CD8-positive, alpha-beta memory T cell (primary cell): ENCODE data around the gene TUBGCP2. TPM values are rescaled to one million over a fixed set of nuclear protein-coding genes. Genes with fewer than 3 reads are reported as not detected.

Source experiments
- CTCF ChIA-PET: fragments of 350-600 bp; sonication (Branson Sonifier 250); formaldehyde crosslinking; loops from one replicate; lab custom pipeline; 2021; ENCODE audit warnings: antibody characterized with exemption; lab: Charles Lee
- POLR2A ChIA-PET: fragments of 350-600 bp; sonication (Branson Sonifier 250); formaldehyde crosslinking; loops from one replicate; lab custom pipeline; 2021; ENCODE audit warnings: antibody characterized with exemption; lab: Charles Lee
- DNase-seq, 5 donors: peaks; one replicate each; pipeline versions ENCODE4 v3.0.0 to v3.0.0-alpha.2; 2020 to 2022; ENCODE audit warnings: mixed read lengths in 1 of 5
- H3K27ac ChIP-seq: one replicate; pipeline ENCODE4 v1.7.0; 2013; ENCODE audit warnings: low read depth, mild to moderate bottlenecking, low read length, moderate library complexity
- H3K27me3 ChIP-seq: 2 replicates; pipeline ENCODE4 v1.7.0; 2013; ENCODE audit warnings: low read length, mild to moderate bottlenecking; ENCODE audit not compliant: insufficient read depth, poor library complexity, severe bottlenecking
- H3K36me3 ChIP-seq: 2 replicates; pipeline ENCODE4 v1.7.0; 2013; ENCODE audit warnings: mild to moderate bottlenecking, low read length, moderate library complexity; ENCODE audit not compliant: insufficient read depth
- H3K4me1 ChIP-seq: 2 replicates; pipeline ENCODE4 v1.7.0; 2013; ENCODE audit warnings: mild to moderate bottlenecking, low read length, moderate library complexity; ENCODE audit not compliant: insufficient read depth
- H3K4me3 ChIP-seq: 2 replicates; pipeline ENCODE4 v1.7.0; 2013; ENCODE audit warnings: mild to moderate bottlenecking, low read length
- H3K9me3 ChIP-seq: 2 replicates; pipeline ENCODE4 v1.7.0; 2013; ENCODE audit warnings: mild to moderate bottlenecking, low read length
- H3K27ac Mint-ChIP-seq, 8 donors: one replicate each; pipeline ENCODE4 v1.8.0; 2020 to 2021; ENCODE audit warnings: mixed read lengths in 8 of 8, mild to moderate bottlenecking in 6 of 8, inconsistent platforms in 3 of 8, moderate library complexity in 3 of 8
- H3K27me3 Mint-ChIP-seq, 2 donors: one replicate each; pipeline ENCODE4 v1.8.0; 2020 to 2021; ENCODE audit warnings: mixed read lengths in 2 of 2, mild to moderate bottlenecking in 1 of 2, moderate library complexity in 1 of 2
- H3K36me3 Mint-ChIP-seq, 3 donors: one replicate each; pipeline ENCODE4 v1.8.0; 2020 to 2021; ENCODE audit warnings: mixed read lengths in 3 of 3, inconsistent platforms in 1 of 3, mild to moderate bottlenecking in 1 of 3
- H3K4me1 Mint-ChIP-seq, 3 donors: one replicate each; pipeline ENCODE4 v1.8.0; 2020 to 2021; ENCODE audit warnings: mixed read lengths in 3 of 3, inconsistent platforms in 1 of 3, mild to moderate bottlenecking in 1 of 3
- H3K4me3 Mint-ChIP-seq, 7 donors: one replicate each; pipeline ENCODE4 v1.8.0; 2020 to 2021; ENCODE audit warnings: mixed read lengths in 7 of 7, mild to moderate bottlenecking in 6 of 7, moderate library complexity in 4 of 7, inconsistent platforms in 2 of 7
- H3K9me3 Mint-ChIP-seq, 5 donors: one replicate each; pipeline ENCODE4 v1.8.0; 2020 to 2022; ENCODE audit warnings: mixed read lengths in 5 of 5, mild to moderate bottlenecking in 3 of 5, moderate library complexity in 2 of 5, inconsistent platforms in 1 of 5
- polyA plus RNA-seq: library from polyadenylated mRNA; unstranded; fragments of 300-500 nt; fragmentation: Illumina TruSeq; gene quantifications from one replicate; pipeline ENCODE4 v1.2.3, GENCODE V29; 2021
- total RNA-seq, 2 experiments: library from RNA; stranded (reverse); gene quantifications; one replicate each; pipeline ENCODE4 v1.2.3, GENCODE V29; 2021

Gene TUBGCP2
- total and polyA plus RNA-seq, 3 experiments from 2014 or later, result 39.9 to 68.1 (median 67.9) TPM

GRCh38 chr10:133316266-133316665 lies 7.6 kb upstream of the TUBGCP2 start:
- H3K9me3 Mint-ChIP-seq, result no peaks in the 10 kb centered on the region
- peak overlapping the region in 1 of 8 donors; percentile 19 for H3K27ac Mint-ChIP-seq
- Histone ChIP-seq H3K9me3 (no peaks in the 10 kb centered on the region), H3K27ac (no peak overlapping the region), H3K4me3 (no peak overlapping the region), H3K36me3 (peaks cover 12% of the 10 kb centered on the region), H3K4me1 (no peaks in the 10 kb centered on the region), H3K27me3 (no peaks in the 10 kb centered on the region)
- peaks cover 0 to 18% (median 6%) of the 10 kb centered on the region in 3 donors for H3K36me3 Mint-ChIP-seq
- ChIA-PET CTCF (interaction anchor here (1.1 to 4.1 kb wide), 2 partner anchors 13 to 59 kb away, joined by 3 to 17 read pairs; no protein-coding TSS in a partner anchor), POLR2A (interaction anchor here (0.7 kb wide), 1 partner anchor 8 kb away, joined by 3 read pairs; no protein-coding TSS in a partner anchor)
- peaks cover 4 to 11% of the 10 kb centered on the region in 2 donors for H3K27me3 Mint-ChIP-seq
- peaks cover 5 to 12% (median 6%) of the 10 kb centered on the region in 3 donors for H3K4me1 Mint-ChIP-seq
- DNase-seq, result no peak
- peak overlapping the region in 2 of 7 donors; percentile 42 to 79 for H3K4me3 Mint-ChIP-seq

DNA sequence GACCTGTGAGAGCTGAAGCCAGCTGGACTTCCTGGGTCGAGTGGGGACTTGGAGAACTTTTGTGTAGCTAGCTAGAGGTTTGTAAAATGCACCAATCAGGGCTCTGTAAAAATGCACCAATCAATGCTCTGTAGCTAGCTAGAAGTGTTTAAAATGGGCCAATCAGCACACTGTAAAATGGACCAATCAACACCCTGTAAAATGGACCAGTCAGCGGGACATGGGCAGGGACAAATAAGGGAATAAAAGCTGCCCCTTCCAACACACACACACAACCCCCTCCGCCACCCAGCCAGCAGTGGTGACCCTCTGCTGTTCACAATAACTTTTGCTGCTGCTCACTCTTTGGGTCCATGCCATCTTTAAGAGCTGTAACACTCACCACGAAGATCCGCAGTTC lies 7.2 kb upstream of the TUBGCP2 start:
- H3K4me3 Mint-ChIP-seq, result peak overlapping the region in 2 of 7 donors; percentile 42 to 79
- H3K27ac Mint-ChIP-seq, result peak overlapping the region in 1 of 8 donors; percentile 77
- H3K9me3 Mint-ChIP-seq, result no peaks in the 10 kb centered on the region
- H3K27me3 Mint-ChIP-seq, result peaks cover 4 to 11% of the 10 kb centered on the region in 2 donors
- ChIA-PET POLR2A (interaction anchor here (0.7 kb wide), 1 partner anchor 9 kb away, joined by 3 read pairs; no protein-coding TSS in a partner anchor), CTCF (interaction anchor here (0.8 to 4.1 kb wide), 3 partner anchors 8 to 58 kb away, joined by 3 to 17 read pairs (median 4); no protein-coding TSS in a partner anchor)
- no peaks in the 10 kb centered on the region for H3K4me1 ChIP-seq
- H3K36me3 ChIP-seq, result peaks cover 12% of the 10 kb centered on the region
- no peak overlapping the region for H3K27ac ChIP-seq
- peaks cover 5 to 12% (median 6%) of the 10 kb centered on the region in 3 donors for H3K4me1 Mint-ChIP-seq
- no peak overlapping the region for H3K4me3 ChIP-seq
- H3K9me3 ChIP-seq, result no peaks in the 10 kb centered on the region
- peaks cover 0 to 22% (median 6%) of the 10 kb centered on the region in 3 donors for H3K36me3 Mint-ChIP-seq
- no peaks in the 10 kb centered on the region for H3K27me3 ChIP-seq
- DNase-seq, result no peak

- Histone ChIP-seq H3K27me3 (no peaks in the 10 kb centered on the region), H3K4me3 (no peak overlapping the region), H3K9me3 (no peaks in the 10 kb centered on the region), H3K27ac (no peak overlapping the region), H3K4me1 (no peaks in the 10 kb centered on the region), H3K36me3 (peaks cover 17% of the 10 kb centered on the region)
- no peak overlapping the region for H3K4me3 Mint-ChIP-seq
- H3K4me1 Mint-ChIP-seq, result peaks cover 5 to 12% (median 6%) of the 10 kb centered on the region in 3 donors
- H3K9me3 Mint-ChIP-seq, result no peaks in the 10 kb centered on the region
- H3K36me3 Mint-ChIP-seq, result peaks cover 0 to 31% (median 6%) of the 10 kb centered on the region in 3 donors
- no peak for DNase-seq
- H3K27me3 Mint-ChIP-seq, result peaks cover 2 to 6% of the 10 kb centered on the region in 2 donors
- POLR2A ChIA-PET, result interaction anchor here (0.5 kb wide), 1 partner anchor 43 kb away, joined by 3 read pairs; no protein-coding TSS in a partner anchor
- peak overlapping the region in 1 of 8 donors; percentile 75 for H3K27ac Mint-ChIP-seq
- CTCF ChIA-PET, result interaction anchor here (1.0 to 4.1 kb wide), 4 partner anchors 11 to 171 kb away, joined by 3 to 17 read pairs (median 4); no protein-coding TSS in a partner anchor
Measured at GRCh38 chr10:133314911-133315310, 6.2 kb upstream of the TUBGCP2 start.

DNA sequence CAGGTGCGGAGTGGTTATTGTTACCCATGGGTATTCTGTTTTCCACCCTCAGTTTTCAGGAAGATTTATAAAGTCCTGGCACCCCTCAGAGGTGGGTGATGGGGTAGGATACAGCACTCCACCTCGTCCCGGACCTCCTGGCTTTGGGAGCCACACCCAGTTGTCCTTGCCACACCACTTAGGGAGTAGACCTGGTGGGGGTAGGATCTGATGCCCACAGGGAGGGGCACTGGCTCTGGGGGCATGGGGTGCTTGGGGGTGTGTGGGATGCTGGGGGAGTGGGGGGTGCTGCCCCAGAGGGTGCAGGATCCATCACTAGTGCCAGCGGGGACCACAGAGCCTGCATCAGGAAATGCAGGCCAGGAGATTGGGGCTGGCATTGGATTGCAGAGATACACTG lies 4.5 kb upstream of the TUBGCP2 start:
- peaks cover 0 to 36% (median 6%) of the 10 kb centered on the region in 3 donors for H3K36me3 Mint-ChIP-seq
- peaks cover 0 to 1% (median under 1%) of the 10 kb centered on the region in 5 donors for H3K9me3 Mint-ChIP-seq
- no peak for DNase-seq
- CTCF ChIA-PET, result interaction anchor here (1.0 to 4.1 kb wide), 2 partner anchors 16 to 744 kb away, joined by 3 to 17 read pairs; no protein-coding TSS in a partner anchor
- POLR2A ChIA-PET, result no interaction called here
- H3K4me3 Mint-ChIP-seq, result no peak overlapping the region
- peak overlapping the region in 2 of 8 donors; percentile 36 to 54 for H3K27ac Mint-ChIP-seq
- H3K27ac ChIP-seq, result no peak overlapping the region
- peaks cover 0 to 4% of the 10 kb centered on the region in 2 donors for H3K27me3 Mint-ChIP-seq
- H3K4me3 ChIP-seq, result no peak overlapping the region
- H3K4me1 ChIP-seq, result peaks cover 6% of the 10 kb centered on the region
- peaks cover 1 to 2% (median 1%) of the 10 kb centered on the region in 3 donors for H3K4me1 Mint-ChIP-seq
- no peaks in the 10 kb centered on the region for H3K9me3 ChIP-seq
- peaks cover 17% of the 10 kb centered on the region for H3K36me3 ChIP-seq
- no peaks in the 10 kb centered on the region for H3K27me3 ChIP-seq

GRCh38 chr10:133312769-133313145 lies 4.1 kb upstream of the TUBGCP2 start:
- Mint-ChIP-seq H3K4me1 (peaks cover 6% of the 10 kb centered on the region in 3 donors), H3K36me3 (peaks cover 0 to 41% (median 6%) of the 10 kb centered on the region in 3 donors), H3K27ac (peak overlapping the region in 1 of 8 donors; percentile 75), H3K4me3 (peak overlapping the region in 1 of 7 donors; percentile 18), H3K27me3 (peaks cover 0 to 6% of the 10 kb centered on the region in 2 donors), H3K9me3 (peaks cover 0 to 3% (median 2%) of the 10 kb centered on the region in 5 donors)
- Histone ChIP-seq H3K4me1 (peaks cover 7% of the 10 kb centered on the region), H3K27ac (no peak overlapping the region), H3K27me3 (no peaks in the 10 kb centered on the region), H3K9me3 (no peaks in the 10 kb centered on the region), H3K36me3 (peaks cover 17% of the 10 kb centered on the region), H3K4me3 (no peak overlapping the region)
- DNase-seq, result no peak
- ChIA-PET POLR2A (no interaction called here), CTCF (interaction anchor here (4.1 kb wide), 1 partner anchor 16 kb away, joined by 17 read pairs; no protein-coding TSS in a partner anchor)

- Mint-ChIP-seq H3K9me3 (peaks cover 0 to 3% (median 2%) of the 10 kb centered on the region in 5 donors), H3K27me3 (peaks cover 0 to 7% of the 10 kb centered on the region in 2 donors), H3K36me3 (peaks cover 0 to 43% (median 6%) of the 10 kb centered on the region in 3 donors), H3K4me1 (peaks cover 10 to 11% (median 11%) of the 10 kb centered on the region in 3 donors), H3K4me3 (peak overlapping the region in 1 of 7 donors; percentile 73), H3K27ac (peak overlapping the region in 1 of 8 donors; percentile 75)
- ChIA-PET CTCF (interaction anchor here (4.1 kb wide), 1 partner anchor 17 kb away, joined by 17 read pairs; no protein-coding TSS in a partner anchor), POLR2A (no interaction called here)
- Histone ChIP-seq H3K27me3 (no peaks in the 10 kb centered on the region), H3K4me3 (no peak overlapping the region), H3K27ac (no peak overlapping the region), H3K9me3 (no peaks in the 10 kb centered on the region), H3K36me3 (peaks cover 17% of the 10 kb centered on the region), H3K4me1 (peaks cover 12% of the 10 kb centered on the region)
- DNase-seq, result no peak
Measured at GRCh38 chr10:133312016-133312768, 3.5 kb upstream of the TUBGCP2 start.

- POLR2A ChIA-PET, result no interaction called here
Measured at GRCh38 chr10:133311570-133311969, 2.9 kb upstream of the TUBGCP2 start.

More at GRCh38 chr10:133311570-133311969, 2.9 kb upstream of the TUBGCP2 start:
- Histone ChIP-seq H3K27me3 (no peaks in the 10 kb centered on the region), H3K27ac (no peak overlapping the region), H3K9me3 (no peaks in the 10 kb centered on the region), H3K36me3 (peaks cover 17% of the 10 kb centered on the region), H3K4me3 (no peak overlapping the region), H3K4me1 (peaks cover 18% of the 10 kb centered on the region)
- Mint-ChIP-seq H3K9me3 (peaks cover 0 to 3% (median 2%) of the 10 kb centered on the region in 5 donors), H3K27ac (peak overlapping the region in 1 of 8 donors; percentile 75), H3K27me3 (peaks cover 0 to 7% of the 10 kb centered on the region in 2 donors), H3K36me3 (peaks cover 0 to 43% (median 6%) of the 10 kb centered on the region in 3 donors), H3K4me1 (peaks cover 15 to 17% (median 16%) of the 10 kb centered on the region in 3 donors), H3K4me3 (peak overlapping the region in 1 of 7 donors; percentile 73)
- peak in 1 of 5 donors; percentile 35 for DNase-seq
- CTCF ChIA-PET, result no interaction called here
